ENCODE measurements around the gene BANF2.

Gene BANF2

GRCh38 chr20:17741220-17741619 is 41.5 kb downstream of the BANF2 start:
- no peak for DNase-seq

GRCh38 chr20:17742731-17743130 is 43.0 kb downstream of the BANF2 start:
- DNase-seq = no peak

- DNase-seq = no peak
Observed at GRCh38 chr20:17743677-17744076, 43.9 kb downstream of the BANF2 start.

- DNase-seq = peak; percentile 1
Observed at GRCh38 chr20:17747431-17747846, 47.7 kb downstream of the BANF2 start.

- no peak for DNase-seq
Observed at GRCh38 chr20:17748279-17748678, 48.5 kb downstream of the BANF2 start.

- no peak for DNase-seq
Observed at GRCh38 chr20:17749626-17749977, 49.8 kb downstream of the BANF2 start.

- DNase-seq = no peak
Observed at GRCh38 chr20:17749978-17750721, 50.4 kb downstream of the BANF2 start.

- no peak for DNase-seq
Observed at GRCh38 chr20:17750722-17751045, 50.9 kb downstream of the BANF2 start.

- no peak for DNase-seq
Observed at GRCh38 chr20:17751640-17752039, 51.9 kb downstream of the BANF2 start.

GRCh38 chr20:17752459-17752858 is 52.7 kb downstream of the BANF2 start:
- no peak for DNase-seq

- no peak for DNase-seq
Observed at GRCh38 chr20:17753516-17753915, 53.8 kb downstream of the BANF2 start.

GRCh38 chr20:17756529-17756928 is 56.8 kb downstream of the BANF2 start:
- no peak for DNase-seq

- no peak for DNase-seq
Observed at GRCh38 chr20:17757496-17757895, 57.7 kb downstream of the BANF2 start.

- no peak for DNase-seq
Observed at GRCh38 chr20:17758010-17758409, 58.2 kb downstream of the BANF2 start.

GRCh38 chr20:17758512-17758911 is 58.7 kb downstream of the BANF2 start:
- DNase-seq = no peak

- DNase-seq = no peak
Observed at GRCh38 chr20:17759449-17759848, 59.7 kb downstream of the BANF2 start.

GRCh38 chr20:17761604-17762003 is 61.8 kb downstream of the BANF2 start:
- DNase-seq = no peak

- DNase-seq = no peak
Observed at GRCh38 chr20:17762243-17762872, 62.6 kb downstream of the BANF2 start.

- DNase-seq = no peak
Observed at GRCh38 chr20:17762873-17763557, 63.2 kb downstream of the BANF2 start.

- DNase-seq = no peak
Observed at GRCh38 chr20:17765017-17765416, 65.3 kb downstream of the BANF2 start.

GRCh38 chr20:17765584-17765983 is 65.8 kb downstream of the BANF2 start:
- DNase-seq = no peak

- DNase-seq = no peak
Observed at GRCh38 chr20:17766226-17766625, 66.5 kb downstream of the BANF2 start.

GRCh38 chr20:17767624-17768023 is 67.9 kb downstream of the BANF2 start:
- DNase-seq = no peak

GRCh38 chr20:17768271-17768670 is 68.5 kb downstream of the BANF2 start:
- no peak for DNase-seq

Measured in activated CD4-positive, alpha-beta T cell treated with anti-CD3 and anti-CD28 coated beads, Interleukin-2, amount 50 U/mL, for 16 hours (primary cell).